Parathyroid adenoma (tissue), 2 donors: Measurements from ENCODE around the gene PPFIA4.

Experiments
- H2AFZ ChIP-seq: fragments of 300-600 bp; sonication (generic); one replicate; pipeline ENCODE4 v1.7.0; 2017; ENCODE audit warnings: antibody characterized with exemption, mild to moderate bottlenecking
- H3K27ac ChIP-seq: fragments of 300-600 bp; sonication (generic); one replicate; pipeline ENCODE4 v1.7.0; 2017
- H3K27me3 ChIP-seq: fragments of 300-600 bp; sonication (generic); one replicate; pipeline ENCODE4 v1.7.0; 2017; ENCODE audit warnings: low read length; ENCODE audit not compliant: control insufficient read depth, insufficient read depth
- H3K36me3 ChIP-seq: fragments of 300-600 bp; sonication (generic); one replicate; pipeline ENCODE4 v1.7.0; 2017; ENCODE audit warnings: low read length; ENCODE audit not compliant: control insufficient read depth, insufficient read depth
- H3K4me1 ChIP-seq: fragments of 300-600 bp; sonication (generic); one replicate; pipeline ENCODE4 v1.7.0; 2017; ENCODE audit warnings: control low read depth
- H3K4me2 ChIP-seq: fragments of 300-600 bp; sonication (generic); one replicate; pipeline ENCODE4 v1.7.0; 2017; ENCODE audit warnings: low read length
- H3K4me3 ChIP-seq: fragments of 300-600 bp; sonication (generic); one replicate; pipeline ENCODE4 v1.7.0; 2017; ENCODE audit warnings: low read depth, low read length
- H3K79me2 ChIP-seq: fragments of 300-600 bp; sonication (generic); one replicate; pipeline ENCODE4 v1.7.0; 2017; ENCODE audit warnings: control low read depth
- H3K9ac ChIP-seq: fragments of 300-600 bp; sonication (generic); one replicate; pipeline ENCODE4 v1.7.0; 2017; ENCODE audit warnings: mild to moderate bottlenecking
- H3K9me3 ChIP-seq: fragments of 300-600 bp; sonication (generic); one replicate; pipeline ENCODE4 v1.7.0; 2017; ENCODE audit warnings: low read length; ENCODE audit not compliant: control insufficient read depth
- CTCF ChIP-seq: fragments of 300-600 bp; sonication (generic); IDR thresholded peaks from one replicate; pipeline ENCODE4 v1.7.0; 2017; ENCODE audit warnings: antibody characterized with exemption, mild to moderate bottlenecking
- donor health status: primary hyperparathyroidism.

Gene PPFIA4

GRCh38 chr1:203050826-203051225 is 24.5 kb downstream of the PPFIA4 start:
- Histone ChIP-seq H3K79me2 (no peaks in the 10 kb centered on the region), H3K27ac (no peak overlapping the region), H3K36me3 (no peaks in the 10 kb centered on the region), H2AFZ (no peak overlapping the region), H3K4me2 (no peak overlapping the region), H3K9me3 (no peaks in the 10 kb centered on the region), H3K4me3 (no peak overlapping the region), H3K27me3 (no peaks in the 10 kb centered on the region), H3K9ac (no peak overlapping the region), H3K4me1 (no peaks in the 10 kb centered on the region)
- TF ChIP-seq CTCF = no peak

- Histone ChIP-seq H3K36me3 (no peaks in the 10 kb centered on the region), H3K4me3 (no peak overlapping the region), H3K27ac (no peak overlapping the region), H3K4me1 (no peaks in the 10 kb centered on the region), H3K4me2 (no peak overlapping the region), H3K9me3 (no peaks in the 10 kb centered on the region), H3K9ac (no peak overlapping the region), H3K27me3 (no peaks in the 10 kb centered on the region), H3K79me2 (no peaks in the 10 kb centered on the region), H2AFZ (no peak overlapping the region)
- TF ChIP-seq CTCF = no peak
Measured at GRCh38 chr1:203051841-203052324, 25.6 kb downstream of the PPFIA4 start.

GRCh38 chr1:203052601-203053000 is 26.3 kb downstream of the PPFIA4 start:
- H3K9me3 ChIP-seq = no peaks in the 10 kb centered on the region
- no peak overlapping the region for H3K4me3 ChIP-seq
- H3K79me2 ChIP-seq = no peaks in the 10 kb centered on the region
- no peak overlapping the region for H3K9ac ChIP-seq
- no peak overlapping the region for H2AFZ ChIP-seq
- no peaks in the 10 kb centered on the region for H3K36me3 ChIP-seq
- no peak overlapping the region for H3K4me2 ChIP-seq
- H3K27ac ChIP-seq = no peak overlapping the region
- no peaks in the 10 kb centered on the region for H3K27me3 ChIP-seq
- H3K4me1 ChIP-seq = no peaks in the 10 kb centered on the region
- TF ChIP-seq CTCF = no peak

GRCh38 chr1:203054184-203054583 is 27.9 kb downstream of the PPFIA4 start:
- Histone ChIP-seq H3K36me3 (no peaks in the 10 kb centered on the region), H3K79me2 (no peaks in the 10 kb centered on the region), H3K27ac (no peak overlapping the region), H3K9me3 (no peaks in the 10 kb centered on the region), H3K27me3 (no peaks in the 10 kb centered on the region), H3K4me3 (no peak overlapping the region), H3K9ac (no peak overlapping the region), H3K4me1 (no peaks in the 10 kb centered on the region), H3K4me2 (no peak overlapping the region), H2AFZ (no peak overlapping the region)
- no peak for TF ChIP-seq CTCF

- no peak overlapping the region for H3K4me2 ChIP-seq
- H2AFZ ChIP-seq = no peak overlapping the region
- TF ChIP-seq CTCF = no peak
- H3K36me3 ChIP-seq = no peaks in the 10 kb centered on the region
- no peak overlapping the region for H3K27ac ChIP-seq
- H3K9me3 ChIP-seq = no peaks in the 10 kb centered on the region
- H3K4me1 ChIP-seq = no peaks in the 10 kb centered on the region
- H3K4me3 ChIP-seq = no peak overlapping the region
- H3K9ac ChIP-seq = no peak overlapping the region
- H3K27me3 ChIP-seq = no peaks in the 10 kb centered on the region
- no peaks in the 10 kb centered on the region for H3K79me2 ChIP-seq
Measured at GRCh38 chr1:203054642-203055041, 28.4 kb downstream of the PPFIA4 start.
